Lower lobe of right lung (tissue), 2 donors: Measurements from ENCODE around the gene EIF4A2. TPM values are rescaled to one million over a fixed set of nuclear protein-coding genes. Genes with fewer than 3 reads are reported as not detected.

Experiments used
- ATAC-seq, 2 donors: fragments of 200-7000 bp; cut with Tn5 transposase; one replicate each; pipeline ENCODE4 v1.9.1; 2020 to 2022; ENCODE audit warnings: mild to moderate bottlenecking in 2 of 2, moderate library complexity in 2 of 2
- DNase-seq: peaks from one replicate; pipeline ENCODE4 v3.0.0-alpha.2; 2020
- H3K27ac ChIP-seq: fragments of 200-600 bp; one replicate; pipeline ENCODE4 v1.8.0; 2022
- H3K27me3 ChIP-seq: fragments of 200-600 bp; one replicate; pipeline ENCODE4 v1.8.0; 2022; ENCODE audit warnings: low read depth
- H3K36me3 ChIP-seq: fragments of 200-600 bp; one replicate; pipeline ENCODE4 v1.8.0; 2022; ENCODE audit warnings: mild to moderate bottlenecking
- H3K4me1 ChIP-seq: fragments of 200-600 bp; one replicate; pipeline ENCODE4 v1.8.0; 2022
- H3K4me3 ChIP-seq: fragments of 200-600 bp; one replicate; pipeline ENCODE4 v1.8.0; 2022; ENCODE audit warnings: mild to moderate bottlenecking
- H3K9me3 ChIP-seq: fragments of 200-600 bp; one replicate; pipeline ENCODE4 v1.8.0; 2022
- intact Hi-C: fragments of 100-400 bp; cut with DNase I; formaldehyde crosslinking; loops from one replicate; pipeline ENCODE4 v1.11.0; 2022
- total RNA-seq: library from RNA; stranded (reverse); fragmentation: NEBNext Ultra II Directional; extraction: Animal tissue kit (Norgen Biotek cat#: 25700); gene quantifications from one replicate; pipeline ENCODE4 v1.2.1, GENCODE V29; 2021
- TF ChIP-seq, protein P1 (sequence below): fragments of 200-600 bp; IDR thresholded peaks from one replicate; pipeline ENCODE4 v1.8.0; 2022; ENCODE audit warnings: antibody characterized with exemption, mild to moderate bottlenecking
- donor health status: DM: no; HTN: yes; CAD: no; lungs with severe emphysema.

Gene EIF4A2
- total RNA-seq, 1 donor from 2014 or later: 424 TPM

GRCh38 chr3:186775999-186776398 lies 7.4 kb upstream of the EIF4A2 start:
- Histone ChIP-seq H3K27ac (no peak overlapping the region), H3K27me3 (peaks cover 6% of the 10 kb centered on the region), H3K4me3 (no peak overlapping the region), H3K36me3 (no peaks in the 10 kb centered on the region), H3K4me1 (peaks cover 14% of the 10 kb centered on the region), H3K9me3 (no peaks in the 10 kb centered on the region)
- DNase-seq (no peak), ATAC-seq (no peak)
- TF ChIP-seq, protein P1, sequence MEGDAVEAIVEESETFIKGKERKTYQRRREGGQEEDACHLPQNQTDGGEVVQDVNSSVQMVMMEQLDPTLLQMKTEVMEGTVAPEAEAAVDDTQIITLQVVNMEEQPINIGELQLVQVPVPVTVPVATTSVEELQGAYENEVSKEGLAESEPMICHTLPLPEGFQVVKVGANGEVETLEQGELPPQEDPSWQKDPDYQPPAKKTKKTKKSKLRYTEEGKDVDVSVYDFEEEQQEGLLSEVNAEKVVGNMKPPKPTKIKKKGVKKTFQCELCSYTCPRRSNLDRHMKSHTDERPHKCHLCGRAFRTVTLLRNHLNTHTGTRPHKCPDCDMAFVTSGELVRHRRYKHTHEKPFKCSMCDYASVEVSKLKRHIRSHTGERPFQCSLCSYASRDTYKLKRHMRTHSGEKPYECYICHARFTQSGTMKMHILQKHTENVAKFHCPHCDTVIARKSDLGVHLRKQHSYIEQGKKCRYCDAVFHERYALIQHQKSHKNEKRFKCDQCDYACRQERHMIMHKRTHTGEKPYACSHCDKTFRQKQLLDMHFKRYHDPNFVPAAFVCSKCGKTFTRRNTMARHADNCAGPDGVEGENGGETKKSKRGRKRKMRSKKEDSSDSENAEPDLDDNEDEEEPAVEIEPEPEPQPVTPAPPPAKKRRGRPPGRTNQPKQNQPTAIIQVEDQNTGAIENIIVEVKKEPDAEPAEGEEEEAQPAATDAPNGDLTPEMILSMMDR: no peak
- intact Hi-C loops: no loop called here

GRCh38 chr3:186779204-186779603 lies 4.2 kb upstream of the EIF4A2 start:
- TF ChIP-seq, protein P1: no peak
- H3K27ac ChIP-seq: no peak overlapping the region
- H3K4me3 ChIP-seq: no peak overlapping the region
- no peaks in the 10 kb centered on the region for H3K9me3 ChIP-seq
- peaks cover under 1% of the 10 kb centered on the region for H3K36me3 ChIP-seq
- intact Hi-C loops: no loop called here
- no peaks in the 10 kb centered on the region for H3K4me1 ChIP-seq
- DNase-seq (no peak), ATAC-seq (no peak)
- H3K27me3 ChIP-seq: no peaks in the 10 kb centered on the region

DNA sequence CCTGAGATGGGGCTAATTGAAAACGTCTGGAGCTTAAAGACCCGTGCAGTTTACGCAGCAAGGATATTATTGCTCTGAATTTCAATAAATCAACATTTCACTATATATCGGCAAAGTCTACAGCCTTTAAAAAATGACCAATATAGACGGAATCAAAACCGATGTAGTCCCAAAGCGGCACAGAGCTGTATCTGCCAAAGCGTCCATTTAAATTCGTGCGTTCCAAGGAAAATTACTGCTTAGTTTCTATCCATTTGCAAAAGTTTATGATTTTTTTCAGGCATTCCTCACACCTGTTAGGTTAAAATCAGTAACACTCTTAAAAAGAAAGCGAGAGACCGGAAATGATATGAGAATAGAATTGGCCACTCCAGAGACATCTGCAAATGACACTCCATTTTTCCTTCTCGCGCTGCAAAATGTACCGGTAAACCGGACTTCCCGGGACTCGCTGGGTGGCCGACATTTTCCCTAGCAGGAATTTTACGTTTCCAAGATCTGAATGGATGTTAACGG lies 777 bp upstream of the EIF4A2 start:
- H3K4me1 ChIP-seq: peaks cover 29% of the 10 kb centered on the region
- TF ChIP-seq, protein P1: no peak
- peak overlapping the region; percentile 87 for H3K4me3 ChIP-seq
- DNase-seq (no peak), ATAC-seq (peak; percentile 8 to 35)
- no peaks in the 10 kb centered on the region for H3K27me3 ChIP-seq
- peaks cover 34% of the 10 kb centered on the region for H3K36me3 ChIP-seq
- intact Hi-C loops: no loop called here
- H3K9me3 ChIP-seq: no peaks in the 10 kb centered on the region
- H3K27ac ChIP-seq: peak overlapping the region; percentile 99

GRCh38 chr3:186783731-186784515 lies 546 bp downstream of the EIF4A2 start:
- Histone ChIP-seq H3K27me3 (no peaks in the 10 kb centered on the region), H3K36me3 (peaks cover 48% of the 10 kb centered on the region), H3K4me3 (peak overlapping the region; percentile 87), H3K9me3 (no peaks in the 10 kb centered on the region), H3K27ac (peak overlapping the region; percentile 99), H3K4me1 (peaks cover 43% of the 10 kb centered on the region)
- intact Hi-C loops: no loop called here
- DNase-seq (peak; percentile 91), ATAC-seq (peak; percentile 94)
- TF ChIP-seq, protein P1: no peak

GRCh38 chr3:186784820-186785494 lies 1.6 kb downstream of the EIF4A2 start:
- Histone ChIP-seq H3K4me3 (peak overlapping the region; percentile 87), H3K36me3 (peaks cover 58% of the 10 kb centered on the region), H3K27me3 (no peaks in the 10 kb centered on the region), H3K27ac (peak overlapping the region; percentile 99), H3K4me1 (peaks cover 45% of the 10 kb centered on the region), H3K9me3 (no peaks in the 10 kb centered on the region)
- TF ChIP-seq, protein P1: no peak
- no peak for DNase-seq
- intact Hi-C loops: no loop called here
- ATAC-seq: no peak
